GM20000 (cell line): ENCODE results near the gene ALDH3A2.

Experiments
- DNase-seq: peaks from one replicate; pipeline ENCODE4 v3.0.0; 2012; ENCODE audit warnings: low spot score
- TF ChIP-seq, protein P1 (sequence below): IDR thresholded peaks from 2 replicates; pipeline ENCODE4 v1.5.1; 2012; ENCODE audit warnings: mild to moderate bottlenecking, control low read depth; ENCODE audit errors: extremely low read depth, missing control alignments

The ALDH3A2 gene

DNA sequence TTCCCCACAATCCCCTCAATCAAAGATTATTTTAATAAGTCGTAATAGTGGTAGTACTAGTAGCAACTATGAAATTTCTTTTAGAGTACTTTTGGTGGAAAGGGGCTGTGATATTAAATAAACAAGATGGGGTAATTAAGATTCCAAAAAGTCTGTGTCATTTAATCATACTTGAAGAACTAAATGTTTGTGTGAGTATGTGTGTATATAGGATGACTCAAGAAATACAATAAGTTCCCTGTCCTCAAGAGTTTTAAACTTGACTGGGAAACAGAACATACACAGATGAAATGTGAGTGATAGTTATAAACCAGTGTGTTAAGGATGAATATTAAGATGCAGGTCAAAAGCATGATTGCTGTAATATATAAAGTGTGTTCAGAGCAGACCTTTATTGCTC is 2.3 kb downstream of the ALDH3A2 start:
- DNase-seq, result no peak
- TF ChIP-seq, protein P1, sequence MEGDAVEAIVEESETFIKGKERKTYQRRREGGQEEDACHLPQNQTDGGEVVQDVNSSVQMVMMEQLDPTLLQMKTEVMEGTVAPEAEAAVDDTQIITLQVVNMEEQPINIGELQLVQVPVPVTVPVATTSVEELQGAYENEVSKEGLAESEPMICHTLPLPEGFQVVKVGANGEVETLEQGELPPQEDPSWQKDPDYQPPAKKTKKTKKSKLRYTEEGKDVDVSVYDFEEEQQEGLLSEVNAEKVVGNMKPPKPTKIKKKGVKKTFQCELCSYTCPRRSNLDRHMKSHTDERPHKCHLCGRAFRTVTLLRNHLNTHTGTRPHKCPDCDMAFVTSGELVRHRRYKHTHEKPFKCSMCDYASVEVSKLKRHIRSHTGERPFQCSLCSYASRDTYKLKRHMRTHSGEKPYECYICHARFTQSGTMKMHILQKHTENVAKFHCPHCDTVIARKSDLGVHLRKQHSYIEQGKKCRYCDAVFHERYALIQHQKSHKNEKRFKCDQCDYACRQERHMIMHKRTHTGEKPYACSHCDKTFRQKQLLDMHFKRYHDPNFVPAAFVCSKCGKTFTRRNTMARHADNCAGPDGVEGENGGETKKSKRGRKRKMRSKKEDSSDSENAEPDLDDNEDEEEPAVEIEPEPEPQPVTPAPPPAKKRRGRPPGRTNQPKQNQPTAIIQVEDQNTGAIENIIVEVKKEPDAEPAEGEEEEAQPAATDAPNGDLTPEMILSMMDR, result no peak

DNA sequence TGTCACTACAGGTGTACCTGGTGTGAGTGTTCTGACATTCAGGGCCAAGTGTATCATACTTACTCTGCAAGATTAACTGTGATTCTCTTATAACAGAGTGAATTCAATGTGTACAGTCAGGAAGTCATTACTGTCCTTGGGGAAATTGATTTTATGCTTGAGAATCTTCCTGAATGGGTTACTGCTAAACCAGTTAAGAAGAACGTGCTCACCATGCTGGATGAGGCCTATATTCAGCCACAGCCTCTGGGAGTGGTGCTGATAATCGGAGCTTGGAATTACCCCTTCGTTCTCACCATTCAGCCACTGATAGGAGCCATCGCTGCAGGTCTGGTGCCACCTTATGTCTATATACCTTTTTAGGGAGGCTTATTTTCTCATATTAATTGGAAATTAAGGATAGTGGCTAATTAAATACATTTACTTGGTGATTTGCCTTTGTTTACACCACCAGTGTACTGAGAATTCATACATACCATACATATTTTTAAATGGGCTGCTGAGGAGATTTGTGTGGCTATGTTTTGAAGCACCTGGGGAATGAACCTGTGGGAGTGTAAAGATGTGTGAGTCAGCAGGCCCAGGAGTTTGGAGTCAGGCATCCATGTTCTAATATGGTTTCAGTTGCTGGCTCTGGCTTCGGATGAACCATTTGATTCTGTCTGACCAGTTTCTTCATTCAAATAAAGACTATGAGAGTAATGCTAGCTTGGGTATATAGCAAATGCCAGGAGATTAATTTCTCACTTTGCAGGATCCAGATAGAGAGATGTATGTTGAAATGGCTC is 3.1 kb downstream of the ALDH3A2 start:
- TF ChIP-seq, protein P1, result no peak
- no peak for DNase-seq

DNA sequence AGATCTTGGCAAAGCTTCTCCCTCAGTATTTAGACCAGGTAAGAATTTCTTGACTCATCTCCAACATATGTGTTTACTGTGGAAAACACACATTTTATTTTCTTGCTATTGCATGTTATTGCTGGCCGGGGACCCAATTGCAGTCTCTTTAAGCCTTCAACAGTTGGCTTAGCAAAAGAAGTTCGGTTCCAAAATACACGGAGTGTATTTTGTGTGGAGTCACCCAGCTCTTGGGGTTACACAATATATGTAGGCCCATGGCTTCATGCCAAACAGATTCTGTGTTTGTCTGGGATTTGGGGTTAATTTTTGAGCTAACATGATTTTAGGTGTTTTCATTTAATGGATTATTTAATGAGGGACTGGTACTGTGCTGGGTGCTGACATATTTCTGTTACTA is 4.0 kb downstream of the ALDH3A2 start:
- TF ChIP-seq, protein P1, result no peak
- DNase-seq, result no peak

DNA sequence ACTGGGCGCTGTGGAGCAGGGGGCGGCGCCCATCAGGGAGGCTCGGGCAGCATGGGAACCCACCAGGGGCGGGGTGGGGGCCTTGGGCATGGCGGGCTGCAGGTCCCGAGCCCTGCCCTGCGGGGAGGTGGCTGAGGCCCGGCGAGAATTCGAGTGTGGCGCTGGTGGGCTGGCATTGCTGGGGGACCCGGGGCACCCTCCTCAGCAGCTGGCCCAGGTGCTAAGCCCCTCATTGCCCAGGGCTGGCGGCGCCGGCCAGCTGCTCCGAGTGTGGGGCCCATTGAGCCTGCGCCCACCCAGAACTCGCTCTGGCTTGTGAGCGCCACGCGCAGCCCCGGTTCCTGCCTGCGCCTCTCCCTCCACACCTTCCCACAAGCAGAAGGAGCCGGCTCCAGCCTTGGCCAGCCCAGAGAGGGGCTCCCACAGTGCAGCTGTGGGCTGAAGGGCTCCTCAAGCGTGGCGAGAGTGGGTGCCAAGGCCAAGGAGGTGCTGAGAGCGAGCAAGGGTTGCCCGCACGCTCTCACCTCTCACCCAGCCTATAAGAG is 5.9 kb downstream of the ALDH3A2 start:
- TF ChIP-seq, protein P1, result no peak
- no peak for DNase-seq

DNA sequence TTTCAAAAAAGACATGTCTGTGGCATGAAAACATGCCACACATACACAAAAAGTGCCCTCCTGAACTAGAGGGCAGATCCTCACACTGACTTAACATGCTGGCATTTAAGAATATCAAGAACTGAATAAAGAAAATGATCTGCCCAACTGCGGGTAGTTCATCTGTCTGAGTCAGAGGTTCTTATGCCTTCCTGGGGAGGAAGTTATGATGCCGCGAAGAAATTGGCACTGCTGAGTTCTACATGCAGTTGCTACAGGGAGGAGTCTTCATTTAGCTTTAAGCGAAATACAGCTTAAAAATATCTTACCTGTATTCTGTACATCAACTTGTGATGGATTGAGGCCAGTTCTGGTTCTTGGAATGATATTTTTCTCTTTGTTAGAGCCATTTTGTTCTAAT is 6.3 kb downstream of the ALDH3A2 start:
- DNase-seq, result no peak

DNA sequence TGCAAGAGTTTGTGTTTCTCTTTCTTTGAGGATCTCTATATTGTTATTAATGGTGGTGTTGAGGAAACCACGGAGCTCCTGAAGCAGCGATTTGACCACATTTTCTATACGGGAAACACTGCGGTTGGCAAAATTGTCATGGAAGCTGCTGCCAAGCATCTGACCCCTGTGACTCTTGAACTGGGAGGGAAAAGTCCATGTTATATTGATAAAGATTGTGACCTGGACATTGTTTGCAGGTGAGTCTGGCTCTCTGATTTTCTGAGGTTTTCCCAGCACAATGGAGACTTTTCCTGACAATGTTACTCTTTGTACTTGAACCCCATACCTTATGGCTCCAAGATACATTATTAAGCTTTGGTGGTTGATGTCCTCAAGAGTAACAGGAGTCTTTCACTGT is 7.8 kb downstream of the ALDH3A2 start:
- DNase-seq, result no peak
- TF ChIP-seq, protein P1, result no peak

More for the DNA sequence above, 6.3 kb downstream of the ALDH3A2 start:
- TF ChIP-seq, protein P1, result no peak

DNA sequence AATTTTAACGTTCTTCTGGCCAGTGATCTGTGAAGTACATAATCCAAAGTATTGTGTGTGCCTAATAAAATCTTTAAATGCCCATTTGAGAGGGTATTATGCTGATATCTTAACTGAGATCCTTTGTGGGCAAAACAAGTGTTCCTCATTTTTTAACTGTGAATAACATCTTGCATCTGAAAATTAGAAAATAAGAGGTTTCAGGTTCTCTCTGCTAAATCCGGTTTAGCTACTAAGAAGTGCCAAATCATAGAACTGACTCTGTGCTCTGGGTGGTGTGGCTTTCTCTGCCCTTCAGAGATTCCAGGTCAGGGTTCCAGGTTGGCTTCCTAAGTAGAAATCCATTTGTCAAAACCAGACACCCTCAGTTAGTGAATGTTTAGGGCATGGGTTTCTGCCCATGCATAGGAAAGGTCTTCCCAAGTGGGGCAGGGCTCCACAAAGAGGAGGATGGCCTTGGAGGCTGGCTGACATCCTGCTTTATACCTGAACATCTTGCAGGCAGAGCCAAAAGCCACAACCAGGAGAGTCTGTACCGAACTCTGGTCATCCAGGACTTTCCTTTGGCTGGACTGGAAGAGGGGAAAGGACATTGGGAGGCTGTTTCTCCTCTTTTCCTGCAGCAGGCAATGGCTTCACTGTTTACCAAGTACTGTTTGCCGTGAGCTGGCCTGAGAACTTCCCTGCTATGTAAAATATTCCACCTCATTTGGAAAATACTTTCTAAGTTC is 8.5 kb downstream of the ALDH3A2 start:
- TF ChIP-seq, protein P1, result no peak
- no peak for DNase-seq
